Mesodermal cell (in vitro differentiated cells): Measurements from ENCODE around the gene MACROD1.

Source experiments
- H3K27ac ChIP-seq: 2 replicates; pipeline ENCODE4 v1.7.0; 2013; ENCODE audit warnings: mild to moderate bottlenecking, low read depth, low read length, moderate library complexity; ENCODE audit not compliant: severe bottlenecking
- H3K36me3 ChIP-seq: 2 replicates; pipeline ENCODE4 v1.7.1; 2013; ENCODE audit warnings: mild to moderate bottlenecking, low read length, moderate library complexity; ENCODE audit not compliant: control insufficient read depth, insufficient read depth
- H3K4me1 ChIP-seq: one replicate; pipeline ENCODE4 v1.7.1; 2013; ENCODE audit warnings: mild to moderate bottlenecking, low read length; ENCODE audit not compliant: insufficient read depth, control insufficient read depth, poor library complexity, severe bottlenecking
- H3K4me3 ChIP-seq: 2 replicates; pipeline ENCODE4 v1.7.0; 2013; ENCODE audit warnings: low read length, control low read depth, mild to moderate bottlenecking; ENCODE audit not compliant: insufficient read depth, poor library complexity, severe bottlenecking; ENCODE audit errors: extremely low read depth
- H3K9me3 ChIP-seq: 2 replicates; pipeline ENCODE4 v1.7.1; 2013; ENCODE audit warnings: mild to moderate bottlenecking, low read length, moderate library complexity; ENCODE audit not compliant: control insufficient read depth
- WGBS, 2 experiments: methylation state at CpG; one replicate each; pipeline ENCODE4 v1.1.5; 2013; ENCODE audit warnings: missing lambda C conversion rate in 2 of 2; ENCODE audit not compliant: insufficient coverage in 2 of 2; 5-methylcytosine and 5-hydroxymethylcytosine counted together

MACROD1 gene

DNA sequence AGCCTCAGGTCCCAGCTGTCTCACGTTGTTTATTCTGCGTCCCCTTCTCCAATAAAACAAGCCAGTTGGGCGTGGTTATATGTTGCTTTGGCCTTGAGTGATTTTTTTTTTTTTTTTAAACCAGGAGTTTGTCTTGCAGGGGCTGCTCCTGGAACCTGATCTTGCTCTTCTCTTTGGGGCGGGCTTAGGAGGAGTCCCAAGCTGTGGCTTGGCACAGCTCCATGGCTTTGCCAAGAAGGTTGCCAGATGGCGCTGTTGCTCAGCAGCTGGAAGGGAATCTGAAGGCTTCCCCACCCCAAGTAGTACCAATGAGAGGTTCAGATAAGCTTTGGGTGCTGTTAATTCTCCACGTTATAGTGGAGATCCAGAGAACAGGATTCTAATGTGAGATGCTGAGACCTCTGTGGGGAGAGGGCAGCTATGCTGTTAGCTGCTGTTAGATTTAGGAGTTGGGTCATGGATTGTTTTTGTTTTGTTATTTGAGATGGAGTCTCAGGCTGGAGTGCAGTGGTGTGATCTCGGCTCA is 38.6 kb upstream of the MACROD1 start:
- WGBS, 2 experiments = 76 to 91% methylated on average over 3 to 4 of the region's 7 CpGs
- Histone ChIP-seq H3K27ac (no peak overlapping the region), H3K4me3 (no peak overlapping the region), H3K4me1 (peaks cover 29% of the 10 kb centered on the region), H3K36me3 (peaks cover 77% of the 10 kb centered on the region), H3K9me3 (no peaks in the 10 kb centered on the region)

DNA sequence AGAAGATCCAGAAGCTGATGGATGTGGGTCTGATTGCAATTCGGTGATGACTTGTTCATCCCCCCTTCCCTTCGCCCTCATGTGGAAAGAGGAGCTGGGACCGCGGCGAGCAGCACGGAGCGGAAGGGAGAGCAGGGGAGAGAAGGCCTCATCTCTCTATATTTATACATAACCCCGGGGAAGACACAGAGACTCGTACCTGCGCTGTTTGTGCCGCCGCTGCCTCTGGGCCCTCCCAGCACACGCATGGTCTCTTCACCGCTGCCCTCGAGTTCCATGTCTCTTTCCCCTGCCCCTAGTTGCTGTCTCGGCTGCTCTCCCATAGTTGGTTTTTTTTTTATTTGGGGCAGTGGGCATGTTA is 38.1 kb upstream of the MACROD1 start:
- Histone ChIP-seq H3K4me1 (peaks cover 29% of the 10 kb centered on the region), H3K9me3 (no peaks in the 10 kb centered on the region), H3K4me3 (no peak overlapping the region), H3K36me3 (peaks cover 81% of the 10 kb centered on the region), H3K27ac (no peak overlapping the region)
- 97 to 100% methylated on average over 4 to 10 of the region's 16 CpGs for WGBS, 2 experiments

DNA sequence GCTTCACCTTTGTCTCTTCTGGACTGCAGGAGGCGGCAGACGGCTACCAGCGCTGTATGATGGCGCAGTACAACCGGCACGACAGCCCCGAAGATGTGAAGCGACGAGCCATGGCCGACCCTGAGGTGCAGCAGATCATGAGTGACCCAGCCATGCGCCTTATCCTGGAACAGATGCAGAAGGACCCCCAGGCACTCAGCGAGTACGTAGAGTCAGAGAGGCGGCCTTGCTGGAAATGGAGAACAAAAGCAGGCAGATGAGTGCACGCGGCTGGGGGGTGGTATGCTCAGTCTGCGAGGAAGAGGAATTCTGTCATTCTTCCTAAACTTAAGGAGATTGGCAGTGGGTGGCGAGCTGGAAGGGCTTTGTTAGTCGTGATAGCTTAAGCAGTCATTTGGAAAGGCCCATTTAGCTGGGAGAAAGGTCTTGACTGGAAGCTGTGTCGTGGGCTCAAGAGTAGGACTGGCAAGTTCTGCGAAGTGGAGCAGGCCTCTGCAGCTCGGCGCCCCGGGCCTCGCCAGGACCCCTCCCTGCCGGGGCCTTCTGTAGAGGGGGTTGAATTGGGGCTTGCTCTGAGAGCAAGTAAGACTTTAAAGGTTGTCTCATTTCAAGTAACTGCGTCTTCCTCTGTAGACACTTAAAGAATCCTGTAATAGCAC is 37.6 kb upstream of the MACROD1 start:
- H3K36me3 ChIP-seq = peaks cover 86% of the 10 kb centered on the region
- H3K27ac ChIP-seq = no peak overlapping the region
- peaks cover 29% of the 10 kb centered on the region for H3K4me1 ChIP-seq
- 94 to 97% methylated on average over 22 to 26 of the region's 27 CpGs for WGBS, 2 experiments
- H3K4me3 ChIP-seq = no peak overlapping the region
- H3K9me3 ChIP-seq = no peaks in the 10 kb centered on the region

DNA sequence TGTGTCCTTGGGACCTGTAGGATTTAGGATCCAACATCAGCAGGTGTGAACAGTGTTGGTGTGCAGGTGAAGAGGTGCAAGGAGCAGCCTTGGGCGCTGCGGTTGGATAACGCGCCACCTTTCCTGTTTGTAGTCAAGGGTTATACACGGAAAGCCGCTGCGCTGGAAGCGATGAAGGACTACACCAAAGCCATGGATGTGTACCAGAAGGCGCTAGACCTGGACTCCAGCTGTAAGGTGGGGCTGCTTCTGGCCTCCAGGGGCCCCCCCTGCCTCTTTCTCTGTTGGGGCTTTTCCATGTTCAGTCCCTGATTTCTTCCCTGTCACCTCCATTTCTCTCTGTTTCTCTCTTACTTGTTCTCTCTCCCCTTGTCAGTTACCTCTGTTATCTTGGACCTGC is 37.1 kb upstream of the MACROD1 start:
- 84 to 97% methylated on average over 5 to 9 of the region's 9 CpGs for WGBS, 2 experiments
- H3K36me3 ChIP-seq = peaks cover 87% of the 10 kb centered on the region
- H3K27ac ChIP-seq = no peak overlapping the region

DNA sequence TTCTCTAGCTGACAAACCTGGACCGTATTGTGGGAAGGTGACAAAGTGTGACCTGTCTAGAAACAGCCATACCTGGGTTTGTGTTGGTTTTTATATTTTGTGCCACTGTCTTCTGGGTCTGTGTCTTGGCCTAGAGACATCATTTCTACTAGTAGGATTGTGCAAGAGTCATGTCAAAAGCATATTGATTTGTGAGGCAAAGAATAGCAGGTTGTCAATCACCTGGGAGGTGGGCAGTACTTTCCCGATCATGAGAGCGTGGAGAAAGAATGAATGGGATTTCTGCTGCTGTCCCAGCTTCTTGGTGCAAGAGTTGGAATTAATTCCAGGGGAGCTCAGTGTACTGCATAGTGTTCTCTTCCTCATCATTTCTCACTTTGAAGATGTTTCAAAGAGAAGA is 35.6 kb upstream of the MACROD1 start:
- Histone ChIP-seq H3K9me3 (no peaks in the 10 kb centered on the region), H3K4me3 (no peak overlapping the region), H3K27ac (no peak overlapping the region), H3K4me1 (peaks cover 10% of the 10 kb centered on the region), H3K36me3 (peaks cover 97% of the 10 kb centered on the region)
- WGBS, 2 experiments = 93 to 97% methylated on average over 3 of the region's 3 CpGs

More for the DNA sequence above, 37.1 kb upstream of the MACROD1 start:
- Histone ChIP-seq H3K4me1 (peaks cover 25% of the 10 kb centered on the region), H3K4me3 (no peak overlapping the region), H3K9me3 (no peaks in the 10 kb centered on the region)

DNA sequence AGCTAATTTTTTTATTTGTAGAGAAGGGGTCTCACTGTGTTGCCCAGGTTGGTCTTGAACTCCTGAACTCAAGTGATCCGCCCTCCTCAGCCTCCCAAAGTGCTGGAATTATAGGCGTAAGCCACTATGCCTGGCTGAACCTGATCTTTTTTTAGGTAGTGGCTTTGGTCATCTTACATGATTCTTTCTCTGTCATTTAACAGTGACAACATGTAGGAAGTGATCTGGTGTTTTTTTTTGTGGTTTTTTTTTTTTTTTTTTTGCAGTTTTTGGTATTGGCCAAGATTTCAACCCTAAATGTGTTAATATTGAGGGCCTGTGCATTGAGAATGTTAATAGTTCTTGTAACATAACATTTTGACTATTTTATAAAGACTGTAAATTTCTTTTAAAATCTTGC is 32.6 kb upstream of the MACROD1 start:
- peaks cover 100% of the 10 kb centered on the region for H3K36me3 ChIP-seq
- no peak overlapping the region for H3K27ac ChIP-seq
- H3K4me3 ChIP-seq = no peak overlapping the region
- no peaks in the 10 kb centered on the region for H3K9me3 ChIP-seq
- H3K4me1 ChIP-seq = peaks cover 4% of the 10 kb centered on the region
- WGBS, 2 experiments = 100% methylated on average over 2 of the region's 2 CpGs; no CpG with 5 or more reads in 1 of the 2 experiments

DNA sequence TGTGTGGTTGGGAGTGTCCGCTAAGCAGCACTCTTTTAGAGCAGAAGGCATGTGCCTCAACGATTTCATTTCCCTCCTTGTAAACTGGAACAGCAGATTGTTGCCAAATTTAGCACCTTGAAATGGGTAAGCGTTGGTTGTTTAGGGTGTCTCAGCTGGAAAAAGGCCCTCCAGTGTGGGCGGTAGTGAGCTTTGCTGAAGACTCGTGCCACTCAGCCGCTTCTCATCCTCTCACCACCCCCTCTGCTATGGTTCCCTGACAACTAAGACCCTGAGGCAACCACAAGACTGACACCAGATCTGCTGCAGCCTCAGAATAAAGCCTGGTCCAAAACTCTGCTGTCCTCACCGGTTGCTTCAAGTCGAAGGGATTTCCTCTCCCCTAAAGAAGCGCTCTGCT is 30.7 kb upstream of the MACROD1 start:
- H3K9me3 ChIP-seq = no peaks in the 10 kb centered on the region
- H3K36me3 ChIP-seq = peaks cover 100% of the 10 kb centered on the region
- no peak overlapping the region for H3K27ac ChIP-seq
- no peaks in the 10 kb centered on the region for H3K4me1 ChIP-seq
- no peak overlapping the region for H3K4me3 ChIP-seq
- WGBS, 2 experiments = 86 to 97% methylated on average over 3 to 7 of the region's 9 CpGs

DNA sequence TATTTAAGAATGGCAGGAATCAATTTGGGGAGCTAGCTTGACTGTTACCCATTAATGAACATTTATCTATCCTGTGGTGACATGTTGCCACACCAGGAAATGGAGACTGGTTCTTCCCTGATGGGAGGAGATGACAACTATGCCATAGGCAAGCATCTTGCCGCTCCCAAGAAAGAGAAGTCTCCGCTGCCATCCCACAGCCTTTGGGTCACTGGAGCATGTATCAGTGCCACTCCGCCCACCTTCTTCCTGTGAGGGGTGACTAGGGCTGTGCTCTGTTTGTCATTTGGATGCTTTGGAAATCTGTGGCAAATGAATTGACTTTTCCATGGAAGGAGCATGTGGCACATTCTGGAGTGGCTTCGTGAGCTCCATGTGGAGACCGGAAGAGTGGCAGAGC is 26.5 kb upstream of the MACROD1 start:
- 94 to 97% methylated on average over 4 to 5 of the region's 5 CpGs for WGBS, 2 experiments

DNA sequence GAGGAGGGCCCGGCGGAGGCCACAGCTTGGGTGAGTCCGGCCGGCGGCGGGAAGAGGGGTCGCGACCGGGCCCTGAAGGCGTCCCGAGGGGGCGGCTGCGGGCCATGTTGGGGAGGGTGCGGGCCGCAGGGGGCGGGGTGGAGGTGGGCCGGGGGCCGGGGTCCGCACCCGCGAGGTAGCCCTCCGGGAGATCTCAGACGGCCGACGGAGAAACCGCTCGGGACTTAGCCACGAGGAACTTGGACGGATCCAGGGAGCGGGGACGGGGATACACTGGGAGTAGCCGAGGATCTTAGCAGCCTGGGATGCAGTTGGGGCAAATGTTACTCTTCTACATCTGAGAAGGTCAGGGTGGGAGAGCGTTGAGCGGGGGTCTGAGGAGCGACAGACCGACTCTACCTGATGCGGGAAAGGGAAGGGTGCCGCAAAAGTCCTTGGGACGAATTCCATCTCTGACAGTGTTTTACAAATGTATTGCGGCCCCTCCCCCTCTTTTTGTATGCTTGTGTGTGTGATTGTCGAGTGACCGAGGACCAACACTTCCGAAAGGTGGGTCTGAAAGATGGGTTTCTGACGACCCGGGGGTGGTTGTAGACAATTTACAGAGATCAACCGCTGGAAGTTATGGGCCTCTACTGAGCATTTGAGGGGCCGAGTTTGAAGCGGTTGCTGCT is 20.7 kb upstream of the MACROD1 start:
- WGBS, 2 experiments = 1% methylated on average over 27 of the region's 48 CpGs
- peaks cover 10% of the 10 kb centered on the region for H3K4me1 ChIP-seq
- H3K27ac ChIP-seq = peak overlapping the region; percentile 92
- no peaks in the 10 kb centered on the region for H3K9me3 ChIP-seq
- H3K4me3 ChIP-seq = no peak overlapping the region
- H3K36me3 ChIP-seq = peaks cover 34% of the 10 kb centered on the region

More for the DNA sequence above, 26.5 kb upstream of the MACROD1 start:
- Histone ChIP-seq H3K36me3 (peaks cover 92% of the 10 kb centered on the region), H3K4me1 (no peaks in the 10 kb centered on the region), H3K4me3 (no peak overlapping the region), H3K27ac (no peak overlapping the region), H3K9me3 (no peaks in the 10 kb centered on the region)

DNA sequence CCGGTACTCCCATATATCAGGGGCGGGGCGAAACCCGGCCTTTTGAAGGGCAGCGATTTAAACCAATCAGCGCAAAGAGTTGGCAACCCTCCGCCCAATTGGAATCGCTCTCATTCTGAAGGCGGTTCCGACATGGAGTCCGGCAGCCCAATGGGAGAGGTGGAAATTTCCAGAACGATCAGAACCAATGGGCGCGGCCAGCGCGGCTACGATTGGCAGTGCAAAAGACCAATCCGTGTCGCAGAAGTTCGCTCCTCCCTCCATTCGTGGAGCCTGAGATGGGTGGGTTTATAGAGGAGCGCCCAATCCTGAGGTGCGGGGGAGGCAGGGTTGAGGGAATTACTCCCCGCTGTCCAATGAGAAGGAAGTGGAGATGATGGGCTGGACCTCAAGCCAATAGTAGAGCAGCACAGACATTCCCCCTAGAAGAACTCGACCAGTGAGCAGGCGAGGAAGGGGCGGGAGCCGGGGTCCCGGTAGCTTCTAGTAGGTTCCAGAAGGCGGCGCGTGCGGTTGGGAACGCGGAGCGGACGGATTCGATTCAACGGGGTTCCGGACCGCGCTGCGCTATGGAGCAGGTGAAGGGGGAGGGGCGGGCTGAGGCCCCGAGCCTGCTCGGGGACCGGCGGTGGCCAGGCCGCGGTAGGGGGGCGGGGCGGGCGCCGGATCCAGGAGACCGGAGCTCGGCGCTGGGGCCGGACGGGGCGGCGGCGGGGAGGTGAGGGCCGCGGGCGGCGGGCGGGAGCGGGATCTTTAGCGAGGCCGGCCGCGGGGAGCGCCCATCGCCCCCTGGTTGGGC is 20.0 kb upstream of the MACROD1 start, which contains the start of gene STIP1:
STIP1 (plus strand) TSS at position 479 of the 799 bp plus-strand sequence; CDS start at position 570, 91 bp downstream.
- Histone ChIP-seq H3K36me3 (peaks cover 29% of the 10 kb centered on the region), H3K27ac (peak within 1 kb of the TSS; percentile 95), H3K4me3 (peak within 1 kb of the TSS; percentile 64), H3K4me1 (peaks cover 15% of the 10 kb centered on the region), H3K9me3 (no peaks in the 10 kb centered on the region)
- 1% methylated on average over 46 to 50 of the region's 74 CpGs for WGBS, 2 experiments
